GM12878 (cell line): ENCODE results near the gene USP37. TPM values are rescaled to one million over a fixed set of nuclear protein-coding genes. Genes with fewer than 3 reads are reported as not detected.
A peak's percentile ranks its signal among the peaks of the same experiment; 100 is the strongest.

Source experiments
- ATAC-seq: fragments of 200-7000 bp; cut with Tn5 transposase; 3 replicates; pipeline ENCODE4 v1.9.1; 2020; ENCODE audit warnings: mild to moderate bottlenecking, moderate library complexity
- BruUV-seq: library from RNA; stranded (reverse); fragments of 400-500 nt; replicated peaks from 2 replicates; lab custom pipeline; 2021; lab: Mats Ljungman, UMichigan
- CTCF ChIA-PET: fragments of 300-600 bp; sonication (Branson Sonifier 250); formaldehyde crosslinking; extraction: SDS; loops from one replicate; lab custom pipeline; 2021; ENCODE audit warnings: inconsistent platforms; lab: Yijun Ruan, JAX
- POLR2A ChIA-PET: fragments of 350-600 bp; formaldehyde crosslinking; extraction: SDS; loops from one replicate; lab custom pipeline; 2021; ENCODE audit warnings: inconsistent platforms; lab: Charles Lee
- RAD21 ChIA-PET: fragments of 300-600 bp; sonication (Branson Sonifier 250); formaldehyde crosslinking; loops from one replicate; lab custom pipeline; 2023; ENCODE audit warnings: antibody characterized with exemption; ENCODE audit not compliant: unreplicated experiment; lab: Charles Lee
- SMC1A ChIA-PET: fragments of 300-600 bp; sonication (Branson Sonifier 250); formaldehyde crosslinking; loops from one replicate; lab custom pipeline; 2023; ENCODE audit not compliant: unreplicated experiment, uncharacterized antibody; lab: Charles Lee
- DNase-seq: peaks from one replicate; pipeline ENCODE4 v3.0.0-alpha.2; 2011; ENCODE audit warnings: low read depth, low spot score
- FAIRE-seq: peaks from 3 replicates; lab custom pipeline; 2011; peaks lifted over from hg19 to GRCh38; lab: Jason Lieb, UNC
- H2AFZ ChIP-seq: 2 replicates; pipeline ENCODE4 v1.6.0; 2011; ENCODE audit warnings: low read depth, low read length, control low read depth; ENCODE audit not compliant: control insufficient read depth
- H3K27ac ChIP-seq: 2 replicates; pipeline ENCODE4 v1.5.1; 2011; ENCODE audit warnings: control low read depth; ENCODE audit not compliant: control insufficient read depth, insufficient read depth
- H3K27me3 ChIP-seq, 2 experiments: replicated peaks in 1 of 2; 2 replicates each; pipeline versions ENCODE4 v1.6.0 to v1.6.1; 2011; ENCODE audit warnings: low read length in 1 of 2; ENCODE audit not compliant: control insufficient read depth in 2 of 2, insufficient read depth in 2 of 2
- H3K36me3 ChIP-seq, 2 experiments: 2 replicates each; pipeline ENCODE4 v1.5.1; 2011; ENCODE audit warnings: low read length in 1 of 2; ENCODE audit not compliant: control insufficient read depth in 2 of 2, insufficient read depth in 2 of 2
- H3K4me1 ChIP-seq: 2 replicates; pipeline ENCODE4 v1.6.1; 2011; ENCODE audit warnings: mild to moderate bottlenecking, low read length, moderate library complexity, mixed read lengths; ENCODE audit not compliant: control insufficient read depth, insufficient read depth
- H3K4me2 ChIP-seq: 2 replicates; pipeline ENCODE4 v1.6.0; 2011; ENCODE audit warnings: control low read depth; ENCODE audit not compliant: control insufficient read depth, insufficient read depth
- H3K4me3 ChIP-seq: fragments of 200-600 bp; sonication (generic); 2 replicates; pipeline ENCODE4 v1.5.1; 2016
- H3K79me2 ChIP-seq: 2 replicates; pipeline ENCODE4 v1.6.0; 2011; ENCODE audit warnings: low read length; ENCODE audit not compliant: control insufficient read depth, insufficient read depth
- H3K9ac ChIP-seq: 2 replicates; pipeline ENCODE4 v1.8.0; 2011; ENCODE audit warnings: low read length, control low read depth, mixed read lengths; ENCODE audit not compliant: control insufficient read depth, insufficient read depth
- H3K9me3 ChIP-seq: replicated peaks from 3 replicates; pipeline ENCODE4 v1.5.1; 2011; ENCODE audit warnings: mild to moderate bottlenecking, low read length; ENCODE audit not compliant: control insufficient read depth, insufficient read depth
- H4K20me1 ChIP-seq: 2 replicates; pipeline ENCODE4 v1.6.0; 2011; ENCODE audit not compliant: control insufficient read depth, insufficient read depth
- CBX3 ChIP-seq: fragments of 200-600 bp; sonication (generic); IDR thresholded peaks from 2 replicates; pipeline ENCODE4 v1.6.1; 2016; ENCODE audit warnings: low read depth, borderline replicate concordance
- CTCF ChIP-seq, 3 experiments: IDR thresholded peaks in 2 of 3; conservative IDR thresholded peaks in 1 of 3; 2 replicates each; pipeline ENCODE4 v1.5.1; 2011; ENCODE audit warnings: low read depth in 3 of 3, low read length in 3 of 3, mild to moderate bottlenecking in 3 of 3, control low read depth in 2 of 3, moderate library complexity in 2 of 3, inconsistent platforms in 1 of 3, mixed read lengths in 1 of 3; ENCODE audit not compliant: control insufficient read depth in 2 of 3, insufficient read depth in 1 of 3; ENCODE audit errors: extremely low read depth in 1 of 3
- CUX1 ChIP-seq: IDR thresholded peaks from 2 replicates; pipeline ENCODE4 v1.6.1; 2012; ENCODE audit warnings: improper control_type of control experiment, low read depth, low read length; ENCODE audit not compliant: insufficient replicate concordance
- HDGF ChIP-seq: fragments of 450-650 bp; IDR thresholded peaks from 2 replicates; pipeline ENCODE4 v1.6.1; 2016; ENCODE audit warnings: antibody characterized with exemption
- POU2F2 ChIP-seq: IDR thresholded peaks from 3 replicates; pipeline ENCODE4 v1.6.1; 2011; ENCODE audit warnings: low read depth, mild to moderate bottlenecking, low read length, borderline replicate concordance
- RUNX3 ChIP-seq: IDR thresholded peaks from 2 replicates; pipeline ENCODE4 v1.6.1; 2012; ENCODE audit warnings: low read length, inconsistent platforms
- SIN3A ChIP-seq: IDR thresholded peaks from 2 replicates; pipeline ENCODE4 v1.6.1; 2012; ENCODE audit warnings: low read depth, low read length, improper control_type of control experiment
- WGBS: methylation state at CpG from one replicate; pipeline ENCODE4 v1.1.6; 2016; ENCODE audit warnings: low lambda C conversion rate; ENCODE audit not compliant: insufficient replicate concordance, insufficient coverage; ENCODE audit errors: missing lambda C conversion rate; 5-methylcytosine and 5-hydroxymethylcytosine counted together
- in situ Hi-C: fragments of 300-500 bp; cut with MboI; formaldehyde crosslinking; loops from 9 replicates; pipeline ENCODE4 v1.14.3; 2018; ENCODE audit warnings: mixed read lengths
- intact Hi-C: fragments of 100-400 bp; cut with micrococcal nuclease; formaldehyde crosslinking; loops from one replicate; pipeline ENCODE4 v1.14.2; 2022; ENCODE audit not compliant: unreplicated experiment
- polyA plus RNA-seq, 11 experiments: library from polyadenylated mRNA; depleted of rRNA in 4 of 11; unstranded in 6 of 11; stranded (reverse) in 5 of 11; fragments of >200 nt; fragmentation: Nextera tagmentation in 4 of 11; fragmentation: Illumina TruSeq in 1 of 11; extraction: Ambion mirVana in 4 of 11; extraction: Trizol in 1 of 11; gene quantifications; 1 replicate in 1 of 11; 2 replicates in 10 of 11; pipeline versions ENCODE4 v1.2.1 to v1.2.3, GENCODE V29; 2011 to 2016; ENCODE audit warnings: inconsistent platforms in 2 of 11, missing spikeins in 2 of 11, low read depth in 1 of 11
- total RNA-seq, 4 experiments: library from RNA; depleted of rRNA in 3 of 4; stranded (reverse); fragments of >200 nt in 3 of 4; fragmentation: Illumina TruSeq in 1 of 4; extraction: Trizol in 1 of 4; gene quantifications; 2 replicates each; pipeline versions ENCODE4 v1.2.1 to v1.2.3, GENCODE V29; 2013 to 2021

USP37 gene
- total and polyA plus RNA-seq, 10 of the 15 experiments (the other 5 are each of a cell fraction or from before 2014, with no cell fraction given), result 2.8 to 16.0 (median 10.4) TPM

- no TSS peak for BruUV-seq
- peaks cover 4% of the 10 kb centered on the region; the same call in 1 of the 2 replicates for H4K20me1 ChIP-seq
- no peak for DNase-seq
- peak overlapping the region; percentile 77 for H3K4me2 ChIP-seq
- SMC1A ChIA-PET, result interaction anchor here (0.6 to 1.2 kb wide), 3 partner anchors 72 to 120 kb away, joined by 3 to 4 read pairs (median 3); no protein-coding TSS in a partner anchor
- POLR2A ChIA-PET, result interaction anchor here (0.5 to 2.5 kb wide), 3 partner anchors 9 to 49 kb away, joined by 3 to 8 read pairs (median 8); partner anchors contain the start of gene CATIP
- no peak for TF ChIP-seq CUX1
- no peak for TF ChIP-seq CTCF (IDR thresholded peaks at IDR 0.05 in 2 of 3, conservative IDR thresholded peaks at IDR 0.05 in 1 of 3; ENCODE audit: control insufficient read depth in 2 of 3, extremely low read depth in 1 of 3, insufficient read depth in 1 of 3, low read depth in 3 of 3, low read length in 3 of 3)
- 0 out of 2 replicates have a peak, but pooled peaks have one; percentile 6 for TF ChIP-seq SIN3A
- TF ChIP-seq POU2F2, result 0 out of 3 replicates have a peak, but pooled peaks have one; percentile 17
- no peak for TF ChIP-seq CBX3
- TF ChIP-seq RUNX3, result 0 out of 2 replicates have a peak, but pooled peaks have one; percentile 10
- 0 out of 2 replicates have a peak, but pooled peaks have one; percentile 57 for TF ChIP-seq HDGF
- no peaks in the 10 kb centered on the region for H3K9me3 ChIP-seq
- peaks cover 14% of the 10 kb centered on the region for H3K79me2 ChIP-seq
- peak; percentile 3 for ATAC-seq
- intact Hi-C loops, result loop anchor here (1.0 to 2.0 kb wide), 3 partner anchors 61 to 441 kb away; no protein-coding TSS in a partner anchor
- no peaks in the 10 kb centered on the region for H3K27me3 ChIP-seq
- in situ Hi-C loops, result loop anchor here (5.0 to 10.0 kb wide), 2 partner anchors 242 to 439 kb away; no protein-coding TSS in a partner anchor
- H3K4me1 ChIP-seq, result peaks cover 32% of the 10 kb centered on the region
- H3K27ac ChIP-seq, result peak overlapping the region; percentile 30
- WGBS, result 7% methylated on average over 15 of the region's 15 CpGs
- RAD21 ChIA-PET, result interaction anchor here (1.6 to 2.4 kb wide), 2 partner anchors 10 to 12 kb away, joined by 3 to 8 read pairs; no protein-coding TSS in a partner anchor
- peaks cover 7 to 10% of the 10 kb centered on the region in 2 experiments; a peak in 3 of 4 replicates for H3K36me3 ChIP-seq
- peak overlapping the region; percentile 73 for H3K4me3 ChIP-seq
- CTCF ChIA-PET, result interaction anchor here (0.7 to 4.8 kb wide), 7 partner anchors 49 to 242 kb away, joined by 3 to 22 read pairs (median 3); partner anchors contain the start of gene CATIP
- no peak overlapping the region for H2AFZ ChIP-seq
- no peak overlapping the region for H3K9ac ChIP-seq
- no peak for FAIRE-seq
Observed at GRCh38 chr2:218405746-218406208, 162.4 kb downstream of the USP37 start.
